ENCODE measurements around the gene DTX3L. TPM values are rescaled to one million over a fixed set of nuclear protein-coding genes. Genes with fewer than 3 reads are reported as not detected.
"Not testable (repeated sequence)": the region's sequence is repeated elsewhere in the genome, so short reads cannot be mapped to it uniquely, and the experiment has no call there.

Gene DTX3L
- total RNA-seq, 1 experiment from 2014 or later, result 28.4 TPM

DNA sequence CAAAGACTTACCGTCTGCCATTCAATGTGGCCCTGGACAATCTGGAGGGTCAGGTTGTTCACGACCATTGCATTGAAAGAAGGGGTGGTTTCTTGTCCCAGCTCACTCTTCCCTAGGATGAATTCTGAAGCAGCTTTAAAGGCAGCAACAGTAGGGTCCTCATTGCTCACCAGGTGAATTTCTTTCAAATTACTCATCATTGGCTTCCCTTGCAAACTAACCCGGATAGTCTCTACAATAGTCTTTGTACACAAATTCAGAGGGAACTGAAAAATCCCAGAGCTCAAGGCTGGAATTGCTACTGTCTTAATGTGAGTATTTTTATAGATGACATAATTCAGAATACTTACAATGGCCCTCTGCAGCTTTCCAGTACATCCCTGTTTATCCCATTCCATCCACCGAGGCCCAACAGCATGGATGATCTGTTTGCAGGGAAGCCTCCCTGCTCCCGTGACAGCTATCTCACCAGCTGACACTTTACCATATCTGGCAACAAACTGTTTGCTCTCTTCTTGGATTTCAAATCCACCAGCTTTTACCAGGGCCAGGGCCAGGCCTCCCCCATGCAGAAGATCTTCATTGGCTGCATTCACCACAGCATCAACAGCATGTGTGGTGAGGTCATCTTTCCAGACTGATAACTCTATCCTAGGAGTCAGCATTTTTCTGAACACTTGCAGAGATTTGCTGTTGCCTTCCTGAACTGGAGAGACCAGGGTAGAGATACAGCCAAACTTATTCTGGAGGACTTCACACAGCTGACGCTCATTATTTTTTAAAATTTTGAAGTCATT is 8.7 kb upstream of the DTX3L start:
- no peak for DNase-seq
- Histone ChIP-seq H3K36me3 (peaks cover 67% of the 10 kb centered on the region), H3K27me3 (no peaks in the 10 kb centered on the region), H3K4me3 (no peak overlapping the region), H3K9me3 (no peaks in the 10 kb centered on the region)

DNA sequence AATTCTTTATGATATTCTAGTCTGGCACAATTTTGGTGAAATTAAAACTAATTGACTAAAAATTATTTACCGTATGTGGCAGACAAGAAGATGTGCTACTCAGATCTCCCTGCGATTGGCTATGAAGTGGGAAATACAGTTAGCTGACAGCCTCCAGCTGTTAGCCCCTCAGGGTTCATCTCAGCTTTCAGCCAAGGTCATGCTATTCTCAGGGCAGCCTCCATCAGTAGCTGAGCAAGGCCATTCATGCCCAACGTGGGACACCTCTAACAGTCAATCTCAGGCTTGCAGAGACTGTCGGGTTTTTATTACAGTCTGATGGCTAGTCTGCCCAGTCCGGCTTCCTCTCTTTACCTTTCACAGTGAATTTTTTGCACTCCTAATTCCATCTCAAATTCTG is 6.8 kb upstream of the DTX3L start:
- Histone ChIP-seq H3K27me3 (no peaks in the 10 kb centered on the region), H3K4me3 (no peak overlapping the region), H3K9me3 (no peaks in the 10 kb centered on the region), H3K36me3 (peaks cover 55% of the 10 kb centered on the region)
- no peak for DNase-seq

GRCh38 chr3:122558605-122559004 is 5.5 kb upstream of the DTX3L start:
- no peaks in the 10 kb centered on the region for H3K27me3 ChIP-seq
- DNase-seq, result no peak
- no peaks in the 10 kb centered on the region for H3K9me3 ChIP-seq
- H3K36me3 ChIP-seq, result peaks cover 57% of the 10 kb centered on the region
- no peak overlapping the region for H3K4me3 ChIP-seq

DNA sequence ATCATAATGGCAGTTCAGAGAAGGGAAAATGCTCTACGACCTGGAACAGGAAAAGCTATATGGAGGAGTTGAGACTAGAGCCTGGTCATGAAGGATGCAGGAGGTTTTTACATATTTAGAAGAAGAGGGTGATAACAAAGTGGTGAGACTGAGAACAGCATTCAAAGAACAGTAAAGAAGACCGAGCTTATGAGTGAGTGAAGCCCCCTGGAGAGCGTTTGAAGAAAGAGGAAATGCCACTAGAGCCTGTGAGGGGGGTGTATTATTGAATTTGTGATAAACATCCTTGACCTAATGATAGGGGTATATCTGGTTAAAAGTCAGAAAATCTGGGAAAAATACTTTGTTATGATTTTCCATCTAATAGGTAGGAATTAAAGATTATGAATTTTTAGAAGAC is 4.2 kb upstream of the DTX3L start:
- H3K27me3 ChIP-seq, result no peaks in the 10 kb centered on the region
- peaks cover 53% of the 10 kb centered on the region for H3K36me3 ChIP-seq
- no peak for DNase-seq
- no peaks in the 10 kb centered on the region for H3K9me3 ChIP-seq
- no peak overlapping the region for H3K4me3 ChIP-seq

DNA sequence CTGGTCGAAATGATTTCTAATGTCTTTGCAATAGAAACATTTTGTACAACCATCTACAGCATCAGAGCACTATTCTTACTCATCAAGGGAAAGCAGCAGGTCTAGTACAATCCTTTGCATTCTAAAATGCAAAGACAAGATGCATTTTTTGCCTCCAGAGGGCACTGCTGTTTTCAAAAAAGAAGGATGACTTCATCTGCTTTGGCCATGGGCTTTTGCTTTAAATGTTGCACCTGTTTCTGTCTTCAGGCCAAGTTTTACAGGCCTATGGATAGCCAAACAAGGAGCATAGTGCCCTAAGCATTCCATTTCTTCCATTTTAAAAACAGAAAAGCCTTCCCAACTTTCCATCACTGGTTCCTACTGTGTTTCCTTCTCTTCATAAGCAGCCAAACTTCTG is 3.5 kb upstream of the DTX3L start:
- Histone ChIP-seq H3K36me3 (peaks cover 49% of the 10 kb centered on the region), H3K9me3 (no peaks in the 10 kb centered on the region), H3K27me3 (no peaks in the 10 kb centered on the region), H3K4me3 (no peak overlapping the region)
- peak; percentile 4 for DNase-seq

DNA sequence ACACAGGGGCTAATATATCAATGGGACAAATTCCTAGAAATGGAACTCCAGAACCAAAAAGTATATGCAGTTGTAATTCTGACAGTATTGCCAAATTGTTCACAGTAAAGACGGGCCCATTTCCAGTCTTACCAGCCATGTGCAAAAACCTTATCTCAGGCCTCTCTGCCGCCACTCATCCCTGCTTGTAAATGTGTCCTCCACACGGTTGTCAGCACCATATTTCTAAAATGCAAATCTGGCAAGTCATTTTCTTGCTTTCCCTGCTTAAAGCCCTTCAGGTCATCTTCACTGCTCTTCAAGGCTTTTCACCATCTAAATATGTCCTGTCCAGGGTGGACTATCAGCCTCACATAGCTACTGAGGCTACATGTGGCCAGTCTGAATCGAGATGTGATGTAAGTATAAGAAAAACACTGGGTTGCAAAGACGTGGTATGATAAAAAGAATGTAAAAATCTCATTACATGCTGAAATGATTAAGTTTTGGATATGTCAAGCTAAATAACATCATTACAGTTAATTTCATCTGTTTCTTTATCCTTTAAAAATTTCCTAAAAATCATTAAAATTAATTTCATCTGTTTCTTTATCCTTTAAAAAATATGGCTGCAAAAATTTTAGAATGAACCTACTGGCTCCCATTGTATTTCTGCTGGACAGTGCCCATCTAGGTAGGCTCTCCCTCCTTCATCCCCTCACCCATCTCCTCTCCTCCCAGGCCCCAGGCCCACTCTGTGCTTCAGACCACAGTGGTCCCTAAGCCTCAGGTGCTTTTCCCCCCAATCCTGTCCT is 1.0 kb upstream of the DTX3L start:
- Histone ChIP-seq H3K36me3 (peaks cover 52% of the 10 kb centered on the region), H3K27me3 (no peaks in the 10 kb centered on the region), H3K9me3 (no peaks in the 10 kb centered on the region), H3K4me3 (peak overlapping the region; percentile 82)
- DNase-seq, result no peak

GRCh38 chr3:122563717-122564025 is 467 bp upstream of the DTX3L start:
- peak; percentile 27 for DNase-seq
- Histone ChIP-seq H3K27me3 (no peaks in the 10 kb centered on the region), H3K9me3 (no peaks in the 10 kb centered on the region), H3K36me3 (peaks cover 52% of the 10 kb centered on the region), H3K4me3 (peak overlapping the region; percentile 82)

DNA sequence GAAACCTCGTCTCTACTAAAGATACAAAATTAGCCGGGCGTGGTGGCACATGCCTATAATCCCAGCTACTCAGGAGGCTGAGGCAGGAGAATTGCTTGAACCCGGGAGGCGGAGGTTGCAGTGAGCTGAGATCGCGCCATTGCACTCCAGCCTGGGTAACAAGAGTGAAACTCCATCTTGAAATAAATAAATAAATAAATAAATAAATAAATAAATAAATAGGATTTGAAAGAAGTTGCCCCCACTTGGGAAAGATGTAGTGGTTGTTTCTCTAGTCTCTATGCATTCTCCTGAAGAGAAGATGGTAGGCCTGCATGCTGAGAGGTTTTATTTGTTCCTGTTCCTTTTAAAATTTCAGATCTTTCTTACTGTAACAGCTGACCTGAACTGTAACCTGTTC is 4.0 kb downstream of the DTX3L start:
- H3K4me3 ChIP-seq, DNase-seq, H3K9me3 ChIP-seq, H3K27me3 ChIP-seq: not testable (repeated sequence)
- H3K36me3 ChIP-seq, result peaks cover 76% of the 10 kb centered on the region

DNA sequence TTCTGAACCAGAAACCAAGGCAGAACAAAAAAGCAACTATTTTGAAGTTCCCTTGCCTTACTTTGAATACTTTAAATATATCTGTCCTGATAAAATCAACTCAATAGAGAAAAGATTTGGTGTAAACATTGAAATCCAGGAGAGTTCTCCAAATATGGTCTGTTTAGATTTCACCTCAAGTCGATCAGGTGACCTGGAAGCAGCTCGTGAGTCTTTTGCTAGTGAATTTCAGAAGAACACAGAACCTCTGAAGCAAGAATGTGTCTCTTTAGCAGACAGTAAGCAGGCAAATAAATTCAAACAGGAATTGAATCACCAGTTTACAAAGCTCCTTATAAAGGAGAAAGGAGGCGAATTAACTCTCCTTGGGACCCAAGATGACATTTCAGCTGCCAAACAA is 4.6 kb downstream of the DTX3L start:
- peaks cover 76% of the 10 kb centered on the region for H3K36me3 ChIP-seq
- no peak for DNase-seq
- no peaks in the 10 kb centered on the region for H3K9me3 ChIP-seq
- no peaks in the 10 kb centered on the region for H3K27me3 ChIP-seq
- no peak overlapping the region for H3K4me3 ChIP-seq

DNA sequence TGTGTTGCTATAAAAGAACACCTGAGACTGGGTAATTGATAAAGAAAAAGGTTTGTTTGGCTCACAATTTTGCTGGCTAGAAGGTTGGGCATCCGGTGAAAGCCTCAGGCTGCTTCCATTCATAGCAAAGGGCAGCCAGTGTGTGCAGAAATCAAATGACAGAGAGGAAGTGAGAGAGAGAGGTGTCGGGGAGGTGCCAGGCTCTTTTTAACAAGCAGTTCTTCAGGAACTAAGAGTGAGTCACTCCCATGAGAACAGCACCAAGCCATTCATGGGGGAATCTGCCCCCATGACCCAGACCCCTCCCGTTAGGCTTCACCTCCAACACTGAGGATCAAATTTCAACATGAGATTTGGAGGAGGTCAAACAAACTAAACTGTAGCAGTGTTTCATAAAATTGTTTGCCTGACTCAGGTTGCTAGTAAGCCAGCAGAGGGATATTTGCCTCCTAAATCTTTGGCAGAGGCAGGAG is 8.8 kb downstream of the DTX3L start:
- Histone ChIP-seq H3K9me3 (no peaks in the 10 kb centered on the region), H3K27me3 (no peaks in the 10 kb centered on the region), H3K36me3 (peaks cover 54% of the 10 kb centered on the region), H3K4me3 (no peak overlapping the region)
- peak; percentile 90 for DNase-seq

DNA sequence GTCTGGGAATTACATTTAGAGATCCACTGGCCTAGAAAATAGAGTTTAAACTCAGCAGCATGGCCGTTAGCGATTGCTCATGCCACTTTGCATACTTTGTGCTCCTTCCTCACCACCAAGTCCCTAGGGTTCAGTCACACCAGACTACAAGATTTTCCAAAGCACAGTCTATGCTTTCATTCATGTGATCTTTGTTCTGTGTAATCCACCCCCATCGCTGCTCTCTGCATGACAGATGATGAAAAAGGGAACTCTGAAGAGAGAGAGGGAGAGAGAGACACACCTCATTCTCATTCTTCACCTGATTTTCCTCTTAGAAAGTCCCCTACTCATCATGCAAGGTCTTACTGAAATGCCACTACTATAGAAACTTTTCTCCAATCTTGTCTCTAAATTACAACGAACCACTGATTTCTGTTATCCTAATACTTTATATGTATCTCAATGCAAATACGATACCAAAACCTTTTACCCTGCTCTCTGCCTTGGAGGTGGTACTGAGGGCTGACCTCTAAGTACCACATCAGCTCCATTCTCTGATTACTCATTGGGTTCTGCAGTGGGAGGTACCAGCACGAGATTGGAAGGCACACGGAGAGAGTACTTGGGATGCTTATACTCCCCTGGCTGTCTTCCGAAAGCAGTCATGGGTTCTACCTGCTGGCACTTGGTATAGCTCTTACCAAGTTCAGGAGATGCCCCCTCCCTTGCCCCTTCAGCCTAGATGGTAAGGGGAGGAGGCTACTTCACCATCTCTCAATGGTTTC is 12.2 kb downstream of the DTX3L start:
- DNase-seq, result no peak

DNA sequence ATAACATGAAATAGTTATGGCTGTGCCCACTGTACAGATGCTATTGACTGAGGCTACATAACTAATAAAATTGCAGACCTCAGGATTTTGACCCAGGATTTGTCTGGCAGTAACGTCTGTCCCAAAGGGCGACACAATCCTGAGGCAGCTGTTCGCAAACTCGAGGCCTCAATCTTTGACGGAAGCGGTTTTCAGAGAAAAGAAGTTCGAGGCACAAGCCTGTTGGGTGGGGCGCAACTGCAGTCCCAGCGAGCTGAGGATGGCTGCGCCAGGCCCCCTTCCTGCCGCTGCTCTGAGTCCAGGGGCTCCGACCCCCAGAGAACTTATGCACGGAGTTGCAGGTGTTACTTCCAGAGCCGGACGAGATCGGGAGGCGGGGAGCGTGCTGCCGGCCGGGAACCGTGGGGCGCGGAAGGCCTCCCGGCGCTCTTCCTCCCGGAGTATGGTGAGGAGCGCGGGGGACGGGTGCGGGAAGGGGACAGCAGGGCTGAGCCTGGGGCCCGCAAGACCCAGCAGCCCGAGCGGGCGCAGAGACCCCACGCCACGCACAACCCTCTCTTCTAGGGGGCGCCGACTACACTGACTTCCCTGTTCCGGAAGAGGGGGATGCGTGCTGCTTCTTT is 13.4 kb downstream of the DTX3L start, which contains the start of gene PARP15:
TSS of gene PARP15 (plus strand) at position 242 of the 623 bp plus-strand sequence. CDS start at position 260, 18 bp downstream.
- Histone ChIP-seq H3K36me3 (peaks cover 9% of the 10 kb centered on the region), H3K9me3 (peaks cover 14% of the 10 kb centered on the region), H3K4me3 (no peak within 1 kb of the TSS), H3K27me3 (no peaks in the 10 kb centered on the region)
- peak; percentile 1 for DNase-seq

More for the DNA sequence above, 12.2 kb downstream of the DTX3L start:
- Histone ChIP-seq H3K9me3 (peaks cover 3% of the 10 kb centered on the region), H3K27me3 (no peaks in the 10 kb centered on the region), H3K36me3 (peaks cover 20% of the 10 kb centered on the region), H3K4me3 (no peak overlapping the region)

- DNase-seq, result no peak
- no peak overlapping the region for H3K4me3 ChIP-seq
- H3K9me3 ChIP-seq, result peaks cover 17% of the 10 kb centered on the region
- no peaks in the 10 kb centered on the region for H3K27me3 ChIP-seq
- H3K36me3 ChIP-seq, result peaks cover 9% of the 10 kb centered on the region
Observed at GRCh38 chr3:122578069-122578740, 14.1 kb downstream of the DTX3L start.

GRCh38 chr3:122580470-122580869 is 16.3 kb downstream of the DTX3L start:
- no peak for DNase-seq
- Histone ChIP-seq H3K9me3 (peaks cover 19% of the 10 kb centered on the region), H3K27me3 (no peaks in the 10 kb centered on the region), H3K36me3 (no peaks in the 10 kb centered on the region; the same call in 1 of the 2 replicates), H3K4me3 (no peak overlapping the region)

DNA sequence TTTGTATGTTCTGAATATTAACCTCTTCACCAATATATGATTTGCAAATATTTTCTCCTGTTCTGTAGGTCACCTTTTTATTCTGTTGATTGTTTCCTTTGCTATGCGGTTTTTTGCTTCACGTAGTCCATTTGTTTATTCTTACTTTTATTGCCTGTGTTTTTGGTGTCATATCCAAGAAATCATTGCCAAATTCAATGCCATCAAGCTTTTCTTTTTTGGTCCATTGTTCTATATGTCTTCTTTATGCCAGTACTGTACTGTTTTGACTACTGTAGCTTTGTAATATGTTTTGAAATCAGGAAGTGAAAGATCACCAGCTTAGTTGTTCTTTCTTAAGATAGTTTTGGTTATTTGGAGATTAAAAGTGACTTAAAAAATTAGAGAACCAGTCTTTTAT is 17.5 kb downstream of the DTX3L start:
- Histone ChIP-seq H3K36me3 (no peaks in the 10 kb centered on the region), H3K27me3 (no peaks in the 10 kb centered on the region), H3K4me3 (no peak overlapping the region), H3K9me3 (peaks cover 19% of the 10 kb centered on the region)
- no peak for DNase-seq

GRCh38 chr3:122582390-122582789 is 18.3 kb downstream of the DTX3L start:
- DNase-seq, result no peak
- H3K4me3 ChIP-seq, result no peak overlapping the region
- H3K9me3 ChIP-seq, result peaks cover 19% of the 10 kb centered on the region
- H3K27me3 ChIP-seq, result no peaks in the 10 kb centered on the region
- no peaks in the 10 kb centered on the region for H3K36me3 ChIP-seq

Measured in MG63 (cell line).